ENCODE results near the gene MED13. TPM values are rescaled to one million over a fixed set of nuclear protein-coding genes. Genes with fewer than 3 reads are reported as not detected.
A peak's percentile ranks its signal among the peaks of the same experiment; 100 is the strongest.

Gene MED13
- total and polyA plus RNA-seq, 9 of the 15 experiments (the other 6 are each of a cell fraction or from before 2014, with no cell fraction given) = 5.4 to 48.4 (median 28.2) TPM

GRCh38 chr17:62065611-62066468, 762 bp upstream of the MED13 start (continued):
- TF ChIP-seq RNF219 (CRISPR knock-in tag; IDR thresholded peaks at IDR 0.05) = no peak
- TF ChIP-seq, protein P1, sequence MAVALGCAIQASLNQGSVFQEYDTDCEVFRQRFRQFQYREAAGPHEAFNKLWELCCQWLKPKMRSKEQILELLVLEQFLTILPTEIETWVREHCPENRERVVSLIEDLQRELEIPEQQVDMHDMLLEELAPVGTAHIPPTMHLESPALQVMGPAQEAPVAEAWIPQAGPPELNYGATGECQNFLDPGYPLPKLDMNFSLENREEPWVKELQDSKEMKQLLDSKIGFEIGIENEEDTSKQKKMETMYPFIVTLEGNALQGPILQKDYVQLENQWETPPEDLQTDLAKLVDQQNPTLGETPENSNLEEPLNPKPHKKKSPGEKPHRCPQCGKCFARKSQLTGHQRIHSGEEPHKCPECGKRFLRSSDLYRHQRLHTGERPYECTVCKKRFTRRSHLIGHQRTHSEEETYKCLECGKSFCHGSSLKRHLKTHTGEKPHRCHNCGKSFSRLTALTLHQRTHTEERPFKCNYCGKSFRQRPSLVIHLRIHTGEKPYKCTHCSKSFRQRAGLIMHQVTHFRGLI (CRISPR knock-in tag; IDR thresholded peaks at IDR 0.05) = no peak
- TF ChIP-seq ZZZ3 (IDR thresholded peaks at IDR 0.05) = no peak
- TF ChIP-seq FOS (IDR thresholded peaks at IDR 0.05; ENCODE audit: extremely low read depth, insufficient read length) = peak; percentile 75
- TF ChIP-seq RCOR1 (IDR thresholded peaks at IDR 0.05; ENCODE audit: borderline replicate concordance in 1 of 2, low read depth in 2 of 2, low read length in 2 of 2) = peak; percentile 40 to 59; a peak in 3 of 4 replicates
- TF ChIP-seq, protein P2, sequence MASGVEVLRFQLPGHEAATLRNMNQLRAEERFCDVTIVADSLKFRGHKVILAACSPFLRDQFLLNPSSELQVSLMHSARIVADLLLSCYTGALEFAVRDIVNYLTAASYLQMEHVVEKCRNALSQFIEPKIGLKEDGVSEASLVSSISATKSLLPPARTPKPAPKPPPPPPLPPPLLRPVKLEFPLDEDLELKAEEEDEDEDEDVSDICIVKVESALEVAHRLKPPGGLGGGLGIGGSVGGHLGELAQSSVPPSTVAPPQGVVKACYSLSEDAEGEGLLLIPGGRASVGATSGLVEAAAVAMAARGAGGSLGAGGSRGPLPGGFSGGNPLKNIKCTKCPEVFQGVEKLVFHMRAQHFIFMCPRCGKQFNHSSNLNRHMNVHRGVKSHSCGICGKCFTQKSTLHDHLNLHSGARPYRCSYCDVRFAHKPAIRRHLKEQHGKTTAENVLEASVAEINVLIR (CRISPR knock-in tag; IDR thresholded peaks at IDR 0.05) = no peak
- TF ChIP-seq NFYB (IDR thresholded peaks at IDR 0.05; ENCODE audit: extremely low read depth, insufficient read length) = peak; percentile 91
- peak; percentile 98 for TF ChIP-seq RAD51 (IDR thresholded peaks at IDR 0.05; ENCODE audit: borderline replicate concordance, low read depth)
- no peak for TF ChIP-seq ZNF764 (CRISPR knock-in tag; IDR thresholded peaks at IDR 0.05; ENCODE audit: low read depth)
- TF ChIP-seq ZFP1 (CRISPR knock-in tag; IDR thresholded peaks at IDR 0.05) = no peak
- no peak for TF ChIP-seq ADNP (tag; IDR thresholded peaks at IDR 0.05)
- TF ChIP-seq RB1 (IDR thresholded peaks at IDR 0.05; ENCODE audit: low read depth) = peak; percentile 67; the same call in 1 of the 2 replicates
- TF ChIP-seq SMC3 (conservative IDR thresholded peaks at IDR 0.05; ENCODE audit: insufficient read depth, low read depth, low read length) = peak; percentile 62
- 0 out of 4 replicates have a peak, but pooled peaks of 1 of the 2 experiments have one; percentile 29 for TF ChIP-seq FOXA3 (CRISPR knock-in tag; conservative IDR thresholded peaks at IDR 0.05 in 1 of 2, IDR thresholded peaks at IDR 0.05 in 1 of 2)
- TF ChIP-seq GTF2F1 (IDR thresholded peaks at IDR 0.05; ENCODE audit: low read depth, low read length) = no peak
- TF ChIP-seq NR2C1 (IDR thresholded peaks at IDR 0.05) = peak; percentile 44; the same call in 1 of the 2 replicates
- TF ChIP-seq NR2C1 (tag; IDR thresholded peaks at IDR 0.05) = no peak
- peak in 1 of 2 experiments; percentile 43 for TF ChIP-seq E2F6 (IDR thresholded peaks at IDR 0.05; ENCODE audit: borderline replicate concordance in 1 of 2, extremely low read depth in 1 of 2, insufficient read depth in 1 of 2, insufficient read length in 1 of 2, low read depth in 1 of 2, low read length in 1 of 2, poor library complexity in 1 of 2, severe bottlenecking in 1 of 2)
- TF ChIP-seq, protein P3, sequence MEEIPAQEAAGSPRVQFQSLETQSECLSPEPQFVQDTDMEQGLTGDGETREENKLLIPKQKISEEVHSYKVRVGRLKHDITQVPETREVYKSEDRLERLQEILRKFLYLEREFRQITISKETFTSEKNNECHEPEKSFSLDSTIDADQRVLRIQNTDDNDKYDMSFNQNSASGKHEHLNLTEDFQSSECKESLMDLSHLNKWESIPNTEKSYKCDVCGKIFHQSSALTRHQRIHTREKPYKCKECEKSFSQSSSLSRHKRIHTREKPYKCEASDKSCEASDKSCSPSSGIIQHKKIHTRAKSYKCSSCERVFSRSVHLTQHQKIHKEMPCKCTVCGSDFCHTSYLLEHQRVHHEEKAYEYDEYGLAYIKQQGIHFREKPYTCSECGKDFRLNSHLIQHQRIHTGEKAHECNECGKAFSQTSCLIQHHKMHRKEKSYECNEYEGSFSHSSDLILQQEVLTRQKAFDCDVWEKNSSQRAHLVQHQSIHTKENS (CRISPR knock-in tag; IDR thresholded peaks at IDR 0.05) = no peak
